Prostate gland (tissue), 2 donors: ENCODE data around the gene SCYL1.

Source experiments
- POLR2AphosphoS5 ChIP-seq: sonication (generic); formaldehyde crosslinking; IDR thresholded peaks from one replicate; pipeline ENCODE4 v1.6.1; 2017; ENCODE audit warnings: antibody characterized with exemption
- TF ChIP-seq, protein P1 (sequence below), 4 experiments: fragments of 200-600 bp in 2 of 4; fragments of 450-650 bp in 2 of 4; sonication (generic) in 2 of 4; IDR thresholded peaks; 1 replicate in 3 of 4; 2 replicates in 1 of 4; pipeline ENCODE4 v1.5.1; 2016 to 2019; ENCODE audit warnings: antibody characterized with exemption in 4 of 4, mild to moderate bottlenecking in 2 of 4, moderate library complexity in 2 of 4

DNA sequence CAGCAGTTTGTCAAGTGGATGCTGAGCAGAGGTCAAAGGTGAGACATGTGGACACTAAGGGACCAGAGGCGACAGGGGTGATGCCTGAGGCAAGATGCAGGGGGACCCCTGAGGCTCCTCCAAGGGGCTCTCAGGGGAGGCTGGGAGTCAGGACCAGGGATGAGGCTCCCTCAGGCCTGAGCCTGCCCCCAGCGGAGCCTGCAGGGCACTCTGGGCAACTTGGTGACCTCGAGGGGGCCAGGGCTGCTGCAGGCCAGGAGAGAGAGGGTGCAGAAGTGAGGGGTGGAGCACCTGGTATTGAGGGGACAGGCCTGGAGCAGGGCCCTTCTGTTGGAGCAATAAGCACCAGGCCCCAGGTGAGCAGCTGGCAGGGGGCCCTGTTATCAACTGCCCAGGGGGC is 57.0 kb downstream of the SCYL1 start:
- TF ChIP-seq, protein P1, sequence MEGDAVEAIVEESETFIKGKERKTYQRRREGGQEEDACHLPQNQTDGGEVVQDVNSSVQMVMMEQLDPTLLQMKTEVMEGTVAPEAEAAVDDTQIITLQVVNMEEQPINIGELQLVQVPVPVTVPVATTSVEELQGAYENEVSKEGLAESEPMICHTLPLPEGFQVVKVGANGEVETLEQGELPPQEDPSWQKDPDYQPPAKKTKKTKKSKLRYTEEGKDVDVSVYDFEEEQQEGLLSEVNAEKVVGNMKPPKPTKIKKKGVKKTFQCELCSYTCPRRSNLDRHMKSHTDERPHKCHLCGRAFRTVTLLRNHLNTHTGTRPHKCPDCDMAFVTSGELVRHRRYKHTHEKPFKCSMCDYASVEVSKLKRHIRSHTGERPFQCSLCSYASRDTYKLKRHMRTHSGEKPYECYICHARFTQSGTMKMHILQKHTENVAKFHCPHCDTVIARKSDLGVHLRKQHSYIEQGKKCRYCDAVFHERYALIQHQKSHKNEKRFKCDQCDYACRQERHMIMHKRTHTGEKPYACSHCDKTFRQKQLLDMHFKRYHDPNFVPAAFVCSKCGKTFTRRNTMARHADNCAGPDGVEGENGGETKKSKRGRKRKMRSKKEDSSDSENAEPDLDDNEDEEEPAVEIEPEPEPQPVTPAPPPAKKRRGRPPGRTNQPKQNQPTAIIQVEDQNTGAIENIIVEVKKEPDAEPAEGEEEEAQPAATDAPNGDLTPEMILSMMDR (IDR thresholded peaks at IDR 0.05) = no peak
- no peak for TF ChIP-seq POLR2AphosphoS5
